ENCODE measurements around the gene GPR158. TPM values are rescaled to one million over a fixed set of nuclear protein-coding genes. Genes with fewer than 3 reads are reported as not detected.
"Not testable (repeated sequence)": the region's sequence is repeated elsewhere in the genome, so short reads cannot be mapped to it uniquely, and the experiment has no call there.

GPR158 gene, protein sequence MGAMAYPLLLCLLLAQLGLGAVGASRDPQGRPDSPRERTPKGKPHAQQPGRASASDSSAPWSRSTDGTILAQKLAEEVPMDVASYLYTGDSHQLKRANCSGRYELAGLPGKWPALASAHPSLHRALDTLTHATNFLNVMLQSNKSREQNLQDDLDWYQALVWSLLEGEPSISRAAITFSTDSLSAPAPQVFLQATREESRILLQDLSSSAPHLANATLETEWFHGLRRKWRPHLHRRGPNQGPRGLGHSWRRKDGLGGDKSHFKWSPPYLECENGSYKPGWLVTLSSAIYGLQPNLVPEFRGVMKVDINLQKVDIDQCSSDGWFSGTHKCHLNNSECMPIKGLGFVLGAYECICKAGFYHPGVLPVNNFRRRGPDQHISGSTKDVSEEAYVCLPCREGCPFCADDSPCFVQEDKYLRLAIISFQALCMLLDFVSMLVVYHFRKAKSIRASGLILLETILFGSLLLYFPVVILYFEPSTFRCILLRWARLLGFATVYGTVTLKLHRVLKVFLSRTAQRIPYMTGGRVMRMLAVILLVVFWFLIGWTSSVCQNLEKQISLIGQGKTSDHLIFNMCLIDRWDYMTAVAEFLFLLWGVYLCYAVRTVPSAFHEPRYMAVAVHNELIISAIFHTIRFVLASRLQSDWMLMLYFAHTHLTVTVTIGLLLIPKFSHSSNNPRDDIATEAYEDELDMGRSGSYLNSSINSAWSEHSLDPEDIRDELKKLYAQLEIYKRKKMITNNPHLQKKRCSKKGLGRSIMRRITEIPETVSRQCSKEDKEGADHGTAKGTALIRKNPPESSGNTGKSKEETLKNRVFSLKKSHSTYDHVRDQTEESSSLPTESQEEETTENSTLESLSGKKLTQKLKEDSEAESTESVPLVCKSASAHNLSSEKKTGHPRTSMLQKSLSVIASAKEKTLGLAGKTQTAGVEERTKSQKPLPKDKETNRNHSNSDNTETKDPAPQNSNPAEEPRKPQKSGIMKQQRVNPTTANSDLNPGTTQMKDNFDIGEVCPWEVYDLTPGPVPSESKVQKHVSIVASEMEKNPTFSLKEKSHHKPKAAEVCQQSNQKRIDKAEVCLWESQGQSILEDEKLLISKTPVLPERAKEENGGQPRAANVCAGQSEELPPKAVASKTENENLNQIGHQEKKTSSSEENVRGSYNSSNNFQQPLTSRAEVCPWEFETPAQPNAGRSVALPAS (N-terminal part only)
- not detected for total RNA-seq

- no peak within 1 kb of the TSS for H3K27ac Mint-ChIP-seq
- ATAC-seq (replicated peaks): no peak
- H3K9me3 Mint-ChIP-seq: no peaks in the 10 kb centered on the region
These were observed at the start of gene GPR158 for GRCh38 chr10:25174461-25175230. TSS of gene GPR158 (plus strand) at chr10:25175001. CDS start at chr10:25175421, 420 bp downstream.

GRCh38 chr10:25125201-25125611 is 49.6 kb upstream of the GPR158 start:
- H3K27ac Mint-ChIP-seq: no peak overlapping the region
- no peaks in the 10 kb centered on the region for H3K4me1 Mint-ChIP-seq
- no peaks in the 10 kb centered on the region for H3K36me3 Mint-ChIP-seq (ENCODE audit: low read depth)
- no peak for ATAC-seq (replicated peaks)
- H3K27me3 Mint-ChIP-seq: peaks cover 2% of the 10 kb centered on the region
- no peaks in the 10 kb centered on the region for H3K9me3 Mint-ChIP-seq
- no peak overlapping the region for H3K4me3 Mint-ChIP-seq

More at GRCh38 chr10:25174461-25175230, at the start of gene GPR158:
- Mint-ChIP-seq H3K4me1 (no peaks in the 10 kb centered on the region), H3K27me3 (peaks cover 43% of the 10 kb centered on the region), H3K36me3 (ENCODE audit: low read depth) (no peaks in the 10 kb centered on the region), H3K4me3 (peak within 1 kb of the TSS; percentile 0)

DNA sequence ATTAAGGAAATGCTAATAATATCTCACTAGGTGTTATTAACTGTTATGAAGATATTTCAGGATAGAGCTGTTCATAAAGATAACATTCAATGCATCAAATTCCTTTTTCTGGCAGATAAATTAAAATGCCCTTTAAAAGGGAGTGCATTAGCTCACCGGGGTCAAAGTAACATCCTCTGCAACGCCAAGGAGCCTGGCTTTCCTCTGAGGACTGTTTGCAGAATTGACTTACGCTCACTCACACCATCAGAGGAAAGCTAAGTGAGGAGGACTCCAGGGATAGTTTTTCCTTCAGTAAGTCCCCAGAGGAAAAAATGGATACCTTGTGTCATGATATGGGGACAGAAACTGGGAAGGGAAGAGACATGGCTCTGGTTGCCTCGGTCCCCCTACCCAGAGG is 45.2 kb upstream of the GPR158 start:
- H3K9me3 Mint-ChIP-seq: peaks cover 4% of the 10 kb centered on the region
- no peak for ATAC-seq (replicated peaks)
- H3K36me3 Mint-ChIP-seq (ENCODE audit: low read depth): no peaks in the 10 kb centered on the region
- no peaks in the 10 kb centered on the region for H3K4me1 Mint-ChIP-seq
- no peak overlapping the region for H3K27ac Mint-ChIP-seq
- peaks cover 7% of the 10 kb centered on the region for H3K27me3 Mint-ChIP-seq
- H3K4me3 Mint-ChIP-seq: no peak overlapping the region

DNA sequence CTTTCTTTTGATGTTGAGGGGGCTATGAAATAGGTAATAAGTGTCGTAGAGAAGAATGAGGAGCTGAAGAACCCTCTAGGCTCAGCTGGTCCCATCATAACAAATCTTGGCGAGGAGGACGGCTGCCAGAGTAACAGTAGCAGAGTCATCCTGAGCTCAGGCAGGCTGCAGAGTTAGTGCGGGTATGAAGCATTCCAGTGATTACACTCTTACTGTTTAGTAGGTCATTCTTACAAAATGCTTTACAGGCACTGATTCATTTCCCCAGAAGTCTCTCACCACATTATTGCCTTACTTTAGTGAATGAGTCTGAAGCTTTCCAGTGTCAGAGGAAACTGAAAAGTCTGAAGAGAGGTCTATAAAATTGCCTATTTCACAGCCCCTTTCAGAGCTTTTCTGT is 43.9 kb upstream of the GPR158 start:
- ATAC-seq (replicated peaks): no peak
- Mint-ChIP-seq H3K4me3 (no peak overlapping the region), H3K27me3 (peaks cover 7% of the 10 kb centered on the region), H3K9me3 (peaks cover 4% of the 10 kb centered on the region), H3K4me1 (no peaks in the 10 kb centered on the region), H3K27ac (no peak overlapping the region), H3K36me3 (ENCODE audit: low read depth) (no peaks in the 10 kb centered on the region)

DNA sequence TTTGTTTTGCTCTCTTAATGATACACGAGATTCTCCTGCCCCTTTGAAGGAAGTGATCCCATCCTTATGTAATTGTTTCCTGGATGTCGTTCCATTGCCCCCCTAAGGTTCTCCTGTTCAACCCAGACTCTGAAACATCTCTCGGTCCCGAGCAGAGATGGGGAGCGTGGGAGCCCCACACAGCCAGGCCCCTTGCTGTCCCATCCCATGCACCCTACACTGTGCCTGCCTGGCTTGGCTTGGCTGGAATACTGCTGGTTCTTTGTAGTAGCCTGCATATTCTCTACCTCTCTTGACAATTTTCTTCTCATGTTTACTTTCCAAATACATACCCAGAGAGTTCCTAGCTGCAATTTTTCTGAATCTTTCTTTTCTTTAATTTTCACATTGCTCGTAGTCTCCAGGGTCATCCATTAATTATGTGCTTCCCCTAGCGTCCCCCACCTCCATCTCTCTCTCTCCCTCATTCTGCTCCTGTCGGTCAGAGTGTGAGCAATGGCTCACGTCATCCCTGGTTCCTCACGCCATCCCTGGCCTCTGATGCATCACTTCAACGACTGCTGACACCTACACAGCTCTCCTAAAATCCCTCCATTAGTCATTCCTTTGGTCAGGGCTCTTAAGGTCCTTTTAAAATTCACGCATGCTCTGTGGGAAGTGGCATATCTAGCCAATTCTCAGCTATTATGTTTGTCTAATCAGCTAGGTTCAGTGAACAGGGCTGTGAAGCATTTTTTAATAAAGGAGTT is 32.5 kb upstream of the GPR158 start:
- ATAC-seq (replicated peaks): no peak
- peaks cover 4% of the 10 kb centered on the region for H3K9me3 Mint-ChIP-seq
- H3K4me1 Mint-ChIP-seq: no peaks in the 10 kb centered on the region
- no peak overlapping the region for H3K27ac Mint-ChIP-seq
- H3K36me3 Mint-ChIP-seq (ENCODE audit: low read depth): no peaks in the 10 kb centered on the region
- H3K4me3 Mint-ChIP-seq: no peak overlapping the region
- H3K27me3 Mint-ChIP-seq: peaks cover 13% of the 10 kb centered on the region

DNA sequence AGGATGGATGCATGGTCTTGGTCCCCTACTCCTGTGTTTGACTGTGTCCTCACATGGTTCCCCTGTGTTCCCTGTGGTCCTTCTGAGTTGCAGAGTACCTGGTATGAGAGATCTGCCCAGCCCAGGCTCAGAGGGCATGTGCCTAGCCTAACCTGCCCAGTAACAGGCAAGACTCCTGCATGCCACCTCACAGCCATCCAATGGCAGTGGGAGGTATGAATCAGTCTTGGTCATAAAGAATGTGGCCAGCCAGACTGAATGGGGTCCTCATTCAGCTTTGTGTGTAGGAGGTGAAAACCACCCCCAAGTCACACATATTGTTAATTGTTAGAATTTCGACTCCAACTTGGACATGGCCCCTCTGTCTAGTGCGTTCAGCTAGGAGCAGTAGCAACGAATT is 17.2 kb upstream of the GPR158 start:
- ATAC-seq (replicated peaks): no peak
- no peaks in the 10 kb centered on the region for H3K4me1 Mint-ChIP-seq
- H3K27ac Mint-ChIP-seq: no peak overlapping the region
- peaks cover 7% of the 10 kb centered on the region for H3K9me3 Mint-ChIP-seq
- H3K4me3 Mint-ChIP-seq: no peak overlapping the region
- H3K27me3 Mint-ChIP-seq: peaks cover 10% of the 10 kb centered on the region
- no peaks in the 10 kb centered on the region for H3K36me3 Mint-ChIP-seq (ENCODE audit: low read depth)

DNA sequence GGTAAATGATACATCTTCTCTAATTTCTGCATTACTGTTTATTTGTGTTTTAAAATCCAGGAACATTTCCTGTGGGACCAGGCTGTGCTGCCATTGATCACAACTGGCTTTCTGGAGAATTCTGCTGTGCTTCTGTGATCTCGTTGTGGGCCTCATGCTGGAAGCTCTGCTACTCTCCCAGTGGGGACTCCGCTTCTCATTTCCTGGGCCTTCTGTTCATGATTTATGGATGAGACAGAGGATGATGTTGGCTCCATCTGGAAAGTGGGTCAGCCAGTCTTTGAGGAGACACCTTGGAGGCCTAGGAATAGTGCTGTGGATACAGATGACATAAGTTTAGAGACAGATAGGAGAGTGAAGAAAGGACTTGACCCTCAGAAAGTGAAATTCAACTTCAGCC is 15.2 kb upstream of the GPR158 start:
- Mint-ChIP-seq H3K27ac (no peak overlapping the region), H3K4me1 (no peaks in the 10 kb centered on the region), H3K27me3 (peaks cover 10% of the 10 kb centered on the region), H3K36me3 (ENCODE audit: low read depth) (no peaks in the 10 kb centered on the region), H3K4me3 (no peak overlapping the region), H3K9me3 (peaks cover 7% of the 10 kb centered on the region)
- ATAC-seq (replicated peaks): no peak

DNA sequence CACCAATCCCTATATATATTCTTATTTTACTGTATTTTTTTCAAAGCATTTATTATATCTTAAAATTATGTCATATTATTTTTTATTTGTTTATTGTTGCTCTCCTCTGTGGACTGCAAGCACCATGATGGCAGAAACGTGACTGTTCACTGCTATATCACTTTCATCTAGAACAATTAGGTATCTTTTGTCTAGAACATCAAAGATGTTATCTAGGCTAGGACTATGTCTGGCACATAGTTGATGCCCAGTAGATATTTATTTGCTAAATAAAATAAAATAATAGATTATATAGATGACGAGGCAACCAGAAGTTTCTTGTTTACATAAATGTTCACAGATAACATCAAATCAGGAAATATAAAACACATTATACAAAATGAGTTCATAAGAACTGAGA is 12.4 kb upstream of the GPR158 start:
- Mint-ChIP-seq H3K36me3 (ENCODE audit: low read depth) (no peaks in the 10 kb centered on the region), H3K27ac (no peak overlapping the region), H3K9me3 (peaks cover 12% of the 10 kb centered on the region), H3K4me1 (no peaks in the 10 kb centered on the region), H3K27me3 (peaks cover 21% of the 10 kb centered on the region), H3K4me3 (no peak overlapping the region)
- ATAC-seq (replicated peaks): no peak

- peaks cover 12% of the 10 kb centered on the region for H3K9me3 Mint-ChIP-seq
- not testable (repeated sequence) for H3K4me3 Mint-ChIP-seq; H3K4me1 Mint-ChIP-seq; H3K36me3 Mint-ChIP-seq (ENCODE audit: low read depth); H3K27ac Mint-ChIP-seq; ATAC-seq (replicated peaks)
- peaks cover 27% of the 10 kb centered on the region for H3K27me3 Mint-ChIP-seq
These were observed 11.3 kb upstream of the GPR158 start for GRCh38 chr10:25163464-25163863.

DNA sequence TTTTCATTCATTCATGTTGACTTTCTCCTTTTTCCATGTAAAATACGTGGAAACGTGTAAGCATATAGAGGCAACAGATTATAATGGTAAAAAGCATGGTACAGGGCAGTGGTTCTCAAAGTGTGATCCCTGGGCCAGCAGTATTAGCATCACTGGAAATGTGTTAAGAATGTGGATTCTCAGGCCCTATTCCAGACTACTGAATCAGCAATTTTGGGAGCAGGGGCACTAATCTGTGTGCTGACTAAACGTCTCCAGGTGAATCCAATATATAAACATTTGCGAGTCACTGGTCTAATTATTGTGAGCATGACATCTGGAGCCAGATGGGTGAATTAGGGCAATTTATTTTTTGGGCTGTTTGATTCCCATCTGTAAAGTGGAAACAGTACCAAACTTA is 5.1 kb upstream of the GPR158 start:
- Mint-ChIP-seq H3K4me3 (no peak overlapping the region), H3K27ac (no peak overlapping the region), H3K9me3 (peaks cover 5% of the 10 kb centered on the region), H3K36me3 (ENCODE audit: low read depth) (no peaks in the 10 kb centered on the region), H3K27me3 (peaks cover 52% of the 10 kb centered on the region), H3K4me1 (no peaks in the 10 kb centered on the region)
- no peak for ATAC-seq (replicated peaks)

DNA sequence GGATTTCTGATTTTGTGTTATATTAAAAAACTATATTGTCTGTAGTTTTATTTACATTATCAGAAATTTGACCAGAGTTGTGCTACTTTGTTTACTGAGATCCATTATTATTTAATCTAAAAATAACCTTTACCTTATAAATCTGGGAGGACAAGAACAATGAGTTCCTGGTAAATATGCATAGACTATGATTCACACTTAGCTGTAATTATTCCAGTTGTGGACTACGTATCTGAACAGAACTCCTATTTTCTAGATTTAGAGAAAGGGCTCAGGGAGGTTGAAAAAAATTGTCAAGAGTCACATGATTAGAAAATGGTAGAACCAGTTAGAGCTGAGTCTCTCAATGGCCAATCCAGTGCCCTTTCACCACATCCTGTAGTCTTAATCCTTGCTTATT is 4.2 kb upstream of the GPR158 start:
- Mint-ChIP-seq H3K9me3 (no peaks in the 10 kb centered on the region), H3K27me3 (peaks cover 46% of the 10 kb centered on the region), H3K27ac (no peak overlapping the region), H3K36me3 (ENCODE audit: low read depth) (no peaks in the 10 kb centered on the region), H3K4me3 (no peak overlapping the region), H3K4me1 (no peaks in the 10 kb centered on the region)
- ATAC-seq (replicated peaks): no peak

GRCh38 chr10:25175527-25176420 is 973 bp downstream of the GPR158 start:
- Mint-ChIP-seq H3K27ac (no peak overlapping the region), H3K4me3 (no peak overlapping the region), H3K9me3 (no peaks in the 10 kb centered on the region), H3K27me3 (peaks cover 44% of the 10 kb centered on the region), H3K36me3 (ENCODE audit: low read depth) (no peaks in the 10 kb centered on the region), H3K4me1 (no peaks in the 10 kb centered on the region)
- ATAC-seq (replicated peaks): no peak
